ENCODE data around the gene PPFIA1. TPM values are rescaled to one million over a fixed set of nuclear protein-coding genes. Genes with fewer than 3 reads are reported as not detected.
A peak's percentile ranks its signal among the peaks of the same experiment; 100 is the strongest.

Gene PPFIA1
- 41.4 and 45.1 TPM in 2 replicates for total RNA-seq (2014; rRNA removed)
- 22.9 TPM for polyA plus RNA-seq (2012)

DNA sequence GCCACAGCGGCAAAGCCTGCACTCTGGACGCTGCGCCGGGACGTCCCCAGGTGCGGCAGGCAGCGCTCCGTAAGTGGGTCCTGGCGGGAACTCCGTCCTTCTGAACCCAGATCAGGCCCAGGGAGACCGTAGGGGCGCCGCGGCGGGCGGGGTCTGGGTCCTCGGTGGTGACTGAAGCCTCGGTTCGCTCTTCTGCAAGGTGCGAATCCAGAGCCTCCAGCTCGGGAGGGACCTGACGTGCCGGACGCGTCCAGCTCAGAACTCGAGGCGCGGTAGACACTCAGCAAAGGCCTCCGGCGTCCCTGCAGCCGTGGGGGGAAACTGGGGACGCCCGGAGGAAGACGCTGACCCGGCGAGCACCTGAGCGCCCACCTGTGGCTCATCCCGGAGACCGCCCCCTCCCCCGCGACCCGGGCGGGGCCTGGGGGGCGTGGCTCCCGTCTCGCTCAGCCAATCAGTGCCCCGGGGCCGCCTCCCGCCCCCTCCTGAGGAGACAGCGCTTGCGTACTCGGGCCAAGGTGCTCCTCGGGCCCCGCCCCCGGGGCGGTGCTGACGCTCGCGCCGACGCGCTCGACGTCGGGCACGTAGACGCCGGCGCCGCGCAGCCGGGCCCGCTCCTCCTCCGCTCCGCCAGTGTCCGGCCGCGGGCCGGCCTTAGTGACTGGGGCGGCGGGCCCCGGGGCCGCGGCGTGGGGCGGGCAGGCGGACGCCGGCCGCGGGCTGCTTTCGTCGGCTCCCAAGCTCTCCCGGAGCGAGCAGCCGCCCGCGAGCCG, at the start of gene PPFIA1:
Gene PPFIA1, plus strand, starts transcription at position 587 of the 773 bp plus-strand sequence. CDS start 1,483 bp downstream, outside the sequence.
- DNase-seq (ENCODE audit: low read depth), result peak; percentile 89

DNA sequence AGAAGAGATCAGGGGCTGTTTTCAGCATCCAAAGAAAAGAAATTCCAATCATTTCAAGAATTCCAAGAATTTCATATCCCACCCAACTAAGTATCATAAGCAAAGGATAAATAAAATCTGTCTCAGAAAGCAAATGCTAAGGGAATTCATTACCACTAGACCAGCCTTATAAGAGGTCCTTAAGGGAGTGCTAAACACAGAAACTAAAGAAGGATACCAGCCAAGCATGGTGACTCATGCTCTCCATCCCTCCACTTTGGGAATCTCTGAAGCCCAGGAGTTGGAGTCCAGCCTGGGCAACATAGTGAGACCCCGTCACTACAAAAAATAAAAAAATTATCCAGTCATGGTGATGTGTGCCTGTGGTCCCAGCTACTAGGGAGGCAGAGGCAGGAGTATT, 49.6 kb upstream of the PPFIA1 start:
- peak; percentile 34 for DNase-seq (ENCODE audit: low read depth)

DNA sequence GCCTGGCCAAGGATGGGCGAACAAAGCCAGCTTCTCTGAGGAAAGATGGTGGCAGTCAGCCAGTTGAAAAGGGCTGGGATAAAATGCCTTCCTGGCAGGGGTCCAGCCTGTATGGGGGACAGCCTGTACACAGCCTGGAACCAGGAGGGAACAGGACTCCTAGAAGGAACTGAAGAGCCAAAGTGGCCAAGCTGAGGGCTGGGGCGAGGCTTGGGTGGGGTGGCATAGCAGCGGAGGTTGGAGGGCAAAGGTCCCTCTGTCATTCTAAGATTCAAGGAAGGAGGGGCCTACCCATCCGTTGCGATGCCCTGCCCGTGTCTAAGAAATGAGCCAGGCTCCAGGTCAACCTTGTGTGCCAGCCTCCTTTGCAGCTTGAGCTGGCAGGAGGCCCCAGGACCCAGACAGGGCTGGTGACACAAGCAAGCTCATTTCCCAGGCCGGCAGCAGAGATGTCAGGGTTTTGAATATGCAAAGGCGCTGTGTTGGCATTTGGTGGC, 44.8 kb upstream of the PPFIA1 start:
- no peak for DNase-seq (ENCODE audit: low read depth)

DNA sequence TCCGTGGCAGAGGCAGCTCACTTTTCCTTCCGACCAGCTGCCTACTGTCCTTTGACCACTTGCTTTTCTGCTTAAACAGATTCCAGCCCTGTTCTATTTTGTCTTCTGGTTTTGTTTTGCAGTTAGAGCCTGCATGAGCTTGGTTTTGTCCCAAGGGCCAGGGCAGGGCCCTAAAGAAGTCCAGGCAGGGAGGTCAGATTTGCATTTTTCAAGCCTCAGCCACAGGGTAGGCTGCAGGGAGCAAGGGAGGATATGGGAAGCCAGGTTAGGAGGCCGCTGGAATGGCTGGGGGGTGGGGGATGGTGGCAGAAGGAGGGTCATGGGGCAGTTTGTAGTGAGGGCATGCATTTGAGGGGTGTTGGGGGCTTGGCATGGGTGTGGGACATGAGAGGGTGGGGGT, 44.3 kb upstream of the PPFIA1 start:
- DNase-seq (ENCODE audit: low read depth), result no peak

DNA sequence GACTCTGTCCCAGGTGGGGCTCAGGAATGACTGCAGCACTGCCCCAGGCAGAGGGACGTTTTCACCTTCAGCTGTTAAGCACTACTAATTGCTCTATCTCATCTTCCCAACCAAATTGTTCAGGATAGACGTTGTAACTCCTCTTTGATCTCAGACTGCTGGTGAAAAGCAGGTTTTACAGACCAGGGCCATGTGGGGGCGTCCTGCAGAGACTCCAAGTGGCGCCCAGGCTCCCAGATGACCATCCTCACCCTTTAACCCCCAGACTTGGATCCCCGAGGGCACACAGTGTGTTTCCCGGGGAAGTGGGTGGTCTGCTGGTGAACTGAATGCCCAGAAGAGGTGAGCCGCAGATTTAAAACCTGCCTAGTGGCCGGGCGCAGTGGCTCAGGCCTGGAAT, 43.5 kb upstream of the PPFIA1 start:
- DNase-seq (ENCODE audit: low read depth), result no peak

DNA sequence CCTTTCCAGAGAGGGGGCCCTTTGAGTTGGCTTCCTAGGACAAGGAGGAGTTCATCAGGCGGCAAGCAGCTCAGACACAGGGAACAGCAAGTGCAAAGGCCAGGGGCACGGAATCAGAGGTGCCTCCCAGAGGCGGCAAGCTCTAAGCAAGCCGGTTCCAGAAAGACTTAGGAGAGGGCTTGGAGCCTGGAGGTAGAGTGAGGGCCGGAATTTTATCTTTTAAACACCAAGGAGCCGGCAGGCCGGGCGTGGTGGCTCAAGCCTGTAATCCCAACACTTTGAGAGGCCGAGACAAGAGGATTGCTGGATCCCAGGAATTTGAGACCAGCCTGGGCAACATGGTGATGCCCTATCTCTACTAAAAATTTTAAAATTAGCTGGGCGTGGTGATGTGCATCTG, 40.8 kb upstream of the PPFIA1 start:
- no peak for DNase-seq (ENCODE audit: low read depth)

DNA sequence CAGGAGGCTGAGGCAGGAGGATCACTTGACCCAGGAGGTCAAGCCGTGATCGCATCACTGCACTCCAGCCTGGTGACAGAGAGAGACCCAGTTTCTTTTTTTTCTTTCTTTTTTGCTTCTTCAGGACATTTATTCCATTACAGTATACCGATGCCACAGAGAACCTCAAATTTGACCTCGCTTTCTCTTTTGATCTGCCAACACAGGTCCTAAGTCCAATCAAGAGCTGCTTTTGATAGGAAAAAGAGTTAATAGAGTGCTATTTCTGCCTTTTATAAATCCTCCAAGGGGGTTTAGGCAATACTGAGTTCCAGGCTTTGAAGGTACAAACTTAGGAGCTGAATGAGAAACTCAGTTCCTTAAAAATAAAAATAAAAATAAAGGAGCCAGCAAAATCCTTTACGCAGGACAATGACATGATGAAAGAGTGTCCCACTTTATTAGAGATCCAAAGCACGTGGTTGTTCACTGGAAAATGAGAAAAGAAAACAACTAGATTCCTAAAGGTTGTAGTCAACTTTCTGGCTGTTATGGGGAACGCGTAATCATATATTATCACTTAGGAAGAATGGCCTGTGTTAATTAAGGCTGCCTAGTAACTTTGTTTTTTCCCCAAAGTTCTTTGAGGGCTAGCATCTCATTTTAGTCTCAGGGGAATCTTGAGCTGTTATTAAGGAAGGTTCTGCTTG, 40.2 kb upstream of the PPFIA1 start:
- no peak for DNase-seq (ENCODE audit: low read depth)

DNA sequence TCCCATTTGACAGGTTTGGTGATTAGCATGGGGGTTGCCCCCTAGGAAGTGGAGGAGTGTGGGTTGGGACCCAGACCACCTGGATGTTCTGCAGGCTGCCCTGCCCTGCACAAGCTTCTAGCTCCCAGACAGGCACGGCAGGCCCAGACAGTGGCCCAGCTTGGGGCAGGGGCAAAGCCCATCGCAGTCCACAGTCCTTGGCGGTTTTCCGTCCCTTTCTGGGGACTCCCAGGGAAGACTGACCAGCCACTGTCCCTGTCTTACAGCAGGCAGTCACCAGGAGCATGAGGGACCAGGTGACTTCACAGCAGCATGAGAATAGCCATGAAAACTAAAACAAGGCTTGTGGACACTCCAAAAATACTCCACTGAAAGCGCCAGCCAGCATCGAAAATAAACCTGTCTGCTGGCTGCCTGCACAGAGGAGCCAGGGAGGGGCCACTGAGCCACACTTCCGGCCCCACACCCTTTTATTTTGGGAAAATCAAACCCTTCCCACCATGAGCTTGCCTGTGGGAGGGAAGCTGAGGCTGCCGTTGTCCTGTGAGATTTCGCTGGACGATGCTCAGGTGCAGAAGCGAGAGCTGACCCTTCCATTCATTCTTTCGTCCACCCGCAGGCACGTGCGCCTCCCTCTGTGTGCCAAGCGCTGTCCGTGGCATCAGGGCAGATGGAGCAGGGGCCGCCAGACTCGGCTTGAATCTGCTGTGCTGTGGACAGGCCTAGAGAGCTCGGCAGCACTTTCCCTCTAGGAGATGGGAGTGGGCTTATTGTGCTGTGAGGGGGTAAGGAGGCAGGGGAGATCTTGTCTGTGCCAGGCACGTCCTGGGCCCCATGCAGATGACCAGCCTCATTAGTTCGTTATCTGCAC, 39.4 kb upstream of the PPFIA1 start:
- DNase-seq (ENCODE audit: low read depth), result no peak

DNA sequence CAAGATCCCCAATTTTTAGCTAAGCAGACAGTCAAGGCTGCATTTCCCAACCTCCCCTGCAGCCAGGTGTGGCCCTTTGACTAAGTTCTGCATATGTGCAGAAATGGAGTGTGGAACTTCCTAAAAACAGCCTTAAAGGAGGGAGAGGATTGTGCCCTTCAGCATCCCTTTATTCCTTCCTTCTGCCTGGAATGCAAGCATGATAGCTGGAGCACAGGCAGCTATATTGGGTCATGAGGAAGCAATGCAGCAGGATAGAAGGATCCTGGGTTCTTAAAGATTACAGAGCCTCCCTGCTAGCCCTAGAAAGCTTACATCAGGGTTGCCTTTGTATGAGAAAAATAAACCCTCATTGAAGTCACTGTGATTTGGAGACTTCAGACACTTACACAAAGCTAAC, 37.5 kb upstream of the PPFIA1 start:
- DNase-seq (ENCODE audit: low read depth), result no peak

DNA sequence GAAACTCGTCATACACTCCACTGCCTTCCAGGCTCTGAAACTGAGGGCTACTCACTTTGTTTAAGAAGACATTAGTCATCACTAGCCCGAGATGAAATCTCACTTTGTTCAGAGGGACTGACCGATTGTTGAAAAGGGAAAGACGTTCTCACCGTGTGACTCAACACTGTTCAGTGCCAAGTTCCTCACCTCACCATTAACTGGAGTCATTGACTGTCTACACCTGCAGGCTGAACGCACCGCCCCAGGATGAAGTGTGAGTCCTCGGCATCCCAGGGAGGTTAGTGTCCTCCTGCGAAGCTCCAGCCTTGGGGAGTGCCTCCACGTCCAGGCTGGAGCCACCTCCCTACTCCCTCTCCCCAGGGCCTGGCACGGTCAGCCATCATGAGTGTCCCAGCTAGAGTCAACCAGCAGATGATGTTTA, 37.0 kb upstream of the PPFIA1 start:
- peak; percentile 36 for DNase-seq (ENCODE audit: low read depth)

DNA sequence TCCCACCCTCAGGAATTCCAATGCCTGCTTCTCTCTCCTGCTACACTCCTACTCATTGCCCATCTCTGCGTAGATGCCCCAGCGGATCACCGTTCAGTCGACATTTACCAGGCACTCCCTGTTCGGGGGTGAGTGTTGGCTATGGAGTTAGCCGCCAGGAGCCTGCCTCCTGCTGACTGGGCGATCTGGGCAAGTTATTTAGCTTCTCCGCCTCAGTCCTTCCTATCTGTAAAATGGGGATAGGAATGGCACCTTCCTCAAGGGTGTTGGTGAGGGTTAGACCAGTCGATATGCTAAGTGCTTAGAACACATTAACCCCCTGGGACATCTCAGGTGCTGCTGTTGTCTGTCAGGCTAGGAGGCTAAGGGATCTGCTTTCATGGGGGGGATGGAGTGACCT, 36.5 kb upstream of the PPFIA1 start:
- no peak for DNase-seq (ENCODE audit: low read depth)

DNA sequence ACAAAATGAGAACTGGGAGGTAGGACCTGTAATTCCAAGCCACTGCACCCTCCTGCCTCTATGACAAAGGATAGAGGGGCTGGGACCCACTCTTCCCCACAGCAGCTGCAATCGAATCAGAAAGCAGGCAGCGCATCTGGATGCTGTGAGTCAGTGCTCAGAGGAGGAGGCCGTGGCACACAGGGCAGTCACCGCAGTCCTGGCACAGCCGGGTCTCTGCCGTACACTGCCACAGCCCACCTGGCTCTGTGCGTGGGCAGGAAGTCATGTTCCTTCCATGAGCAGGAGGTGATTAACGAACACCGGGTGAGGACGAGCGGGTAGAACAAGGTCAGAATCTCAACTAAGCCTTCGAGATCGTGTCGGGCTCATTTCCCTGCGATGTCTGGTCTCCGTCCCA, 30.2 kb upstream of the PPFIA1 start:
- DNase-seq (ENCODE audit: low read depth), result no peak

DNA sequence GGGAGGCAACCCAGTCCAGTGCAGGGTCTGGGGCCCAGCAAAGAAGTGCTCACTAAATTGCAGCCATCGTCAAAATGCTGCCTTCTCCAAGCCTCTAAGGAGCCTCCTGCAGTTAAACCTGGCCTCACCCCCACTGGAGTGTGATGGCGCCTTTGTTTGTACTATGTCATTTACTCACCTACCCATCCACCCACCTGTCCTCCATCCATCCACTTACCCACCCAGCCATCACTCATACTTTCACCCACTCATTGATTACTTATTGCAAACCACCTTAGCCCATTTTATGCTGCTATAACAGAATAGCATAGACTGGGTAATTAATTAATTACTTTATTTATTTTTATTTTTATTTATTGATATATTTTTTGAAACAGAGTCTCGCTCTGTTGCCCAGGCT, 28.8 kb upstream of the PPFIA1 start:
- no peak for DNase-seq (ENCODE audit: low read depth)

DNA sequence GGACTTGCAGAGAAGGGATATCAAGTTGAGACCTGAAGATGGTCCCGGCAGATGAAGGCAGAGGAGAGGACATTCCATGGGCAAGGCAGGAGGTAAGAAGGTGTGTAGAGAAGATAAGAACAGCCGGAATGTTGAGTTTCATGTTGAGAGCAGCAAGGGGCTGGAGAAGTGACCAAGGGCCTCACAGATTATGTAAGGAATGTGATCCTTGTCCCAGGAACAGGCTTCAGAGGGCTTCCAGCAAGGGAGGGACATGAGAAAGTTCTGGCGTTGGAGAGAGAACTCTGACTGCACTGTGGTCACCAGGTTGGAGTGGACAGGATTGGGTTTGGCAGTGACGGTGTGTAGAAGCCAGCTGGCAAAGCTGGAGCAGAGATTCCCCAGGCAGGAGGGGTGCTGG, 27.6 kb upstream of the PPFIA1 start:
- DNase-seq (ENCODE audit: low read depth), result no peak

DNA sequence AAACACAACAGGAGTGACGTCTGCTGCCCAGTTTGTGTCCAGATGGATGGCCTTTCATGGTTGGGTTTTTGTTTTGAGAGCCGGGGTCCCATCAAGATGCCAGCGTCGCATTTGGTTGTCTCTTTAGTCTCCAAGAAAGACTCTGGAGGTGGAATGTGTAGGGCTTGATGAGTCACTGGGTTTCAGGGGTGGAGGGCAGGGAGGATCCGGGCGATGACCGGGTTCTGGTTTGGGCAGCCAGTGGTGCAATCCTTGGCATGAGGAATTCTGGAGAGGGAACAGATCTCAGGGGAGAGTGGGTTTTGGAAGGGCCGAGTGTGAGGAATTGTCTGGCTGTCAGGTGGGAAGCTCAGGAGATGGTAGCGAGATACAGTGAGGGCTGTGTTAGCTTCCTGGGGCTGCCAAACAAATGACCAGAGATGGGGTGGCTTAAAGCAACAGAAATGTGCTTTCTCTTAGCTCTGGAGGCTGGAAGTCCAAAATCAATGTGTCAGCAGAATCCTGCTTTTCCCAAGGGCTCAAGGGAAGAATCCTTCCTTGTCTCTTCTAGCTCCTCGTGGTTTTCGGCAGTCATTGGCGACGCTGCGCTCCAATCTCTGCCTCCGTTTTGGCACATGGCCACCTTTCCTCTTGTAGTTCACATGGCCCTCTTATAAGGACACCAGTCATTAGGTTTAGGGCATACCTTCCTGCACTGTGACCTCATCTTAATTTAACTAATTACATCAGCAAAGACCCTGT, 26.4 kb upstream of the PPFIA1 start:
- peak; percentile 48 for DNase-seq (ENCODE audit: low read depth)

DNA sequence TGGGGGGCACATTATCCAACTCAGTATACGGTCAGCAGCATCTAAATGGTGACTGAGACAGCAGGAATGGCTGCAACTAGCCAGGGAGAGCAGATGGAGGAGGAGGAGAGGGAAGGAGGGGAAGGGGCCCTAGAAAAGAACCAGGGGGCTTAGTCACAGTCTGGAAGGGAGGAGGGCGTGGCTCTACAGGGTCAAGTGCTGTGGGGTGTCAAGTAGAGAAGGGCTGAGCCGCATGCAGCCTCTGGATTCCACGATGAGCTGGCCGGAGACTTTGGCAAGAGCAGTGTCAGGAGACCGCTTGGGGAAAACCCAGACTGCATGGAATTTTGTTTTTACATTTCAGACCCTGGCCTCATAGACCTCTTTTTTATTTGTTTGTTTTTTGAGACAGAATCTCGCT, 25.8 kb upstream of the PPFIA1 start:
- DNase-seq (ENCODE audit: low read depth), result peak; percentile 51

DNA sequence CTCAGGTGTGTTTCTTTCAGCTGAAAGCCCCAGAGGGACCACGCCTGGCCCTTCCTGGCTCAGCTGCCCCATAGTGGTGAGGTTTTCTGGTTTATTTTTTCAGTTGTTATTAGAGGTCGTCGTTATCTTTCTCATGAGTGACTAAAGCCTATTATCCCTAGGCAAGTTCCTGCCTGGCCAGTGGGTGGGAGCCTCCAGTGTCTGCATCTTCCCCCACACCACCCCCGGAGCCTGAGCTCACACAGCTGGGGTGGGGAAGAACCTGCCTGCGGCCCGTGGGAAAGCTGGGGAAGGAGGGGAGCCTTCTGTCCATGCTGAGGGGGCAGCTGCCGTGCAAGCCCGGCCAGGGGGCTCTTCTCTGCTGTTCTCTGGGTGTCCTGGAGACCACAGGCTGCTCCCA, 24.3 kb upstream of the PPFIA1 start:
- no peak for DNase-seq (ENCODE audit: low read depth)

DNA sequence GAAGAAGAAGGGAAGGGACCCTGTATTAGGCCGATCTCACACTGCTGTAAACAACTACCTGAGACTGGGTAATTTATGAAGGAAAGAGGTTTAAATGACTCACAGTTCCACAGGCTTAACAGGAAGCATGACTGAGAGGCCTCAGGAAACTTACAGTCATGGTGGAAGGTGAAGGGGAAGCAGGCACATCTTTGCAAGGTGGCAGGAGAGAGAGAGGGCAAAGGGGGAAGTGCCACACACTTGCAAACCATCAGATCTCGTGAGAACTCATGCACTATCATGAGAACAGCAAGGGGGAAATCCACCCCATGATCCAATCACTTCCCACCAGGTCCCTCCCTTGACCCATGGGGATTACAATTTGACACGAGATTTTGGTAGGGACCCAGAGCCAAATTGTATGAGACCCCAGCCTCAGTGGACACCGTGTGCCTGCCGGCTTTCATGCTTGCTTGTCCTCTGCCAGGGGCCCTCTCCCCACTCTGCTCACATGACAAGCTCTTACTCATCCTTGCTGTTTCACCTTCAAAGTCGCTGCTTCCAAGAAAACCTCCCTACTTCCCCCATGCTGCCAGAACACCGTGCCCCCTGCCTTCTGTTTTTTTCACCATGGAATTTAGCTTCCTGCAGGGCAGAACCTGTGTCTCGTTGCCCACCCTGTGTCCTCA, 23.3 kb upstream of the PPFIA1 start:
- DNase-seq (ENCODE audit: low read depth), result no peak

DNA sequence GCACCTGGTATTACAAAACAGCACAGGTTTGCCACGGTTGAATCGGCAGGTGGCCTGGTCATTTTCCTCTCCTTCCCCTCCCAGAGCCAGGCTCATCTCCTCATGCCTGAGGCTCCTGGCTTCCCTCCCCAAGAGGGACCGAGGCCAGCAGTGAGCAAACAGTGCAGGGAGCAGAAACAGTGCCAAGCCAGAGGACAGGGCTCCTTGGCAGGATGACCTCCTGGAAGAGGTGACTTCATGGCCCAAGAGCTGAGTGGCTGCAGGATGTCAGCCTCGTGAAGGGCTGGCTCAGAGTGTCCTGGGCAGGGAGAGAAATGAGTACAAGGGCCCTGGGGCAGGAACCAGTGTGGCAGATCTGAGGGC, 22.8 kb upstream of the PPFIA1 start:
- DNase-seq (ENCODE audit: low read depth), result no peak

DNA sequence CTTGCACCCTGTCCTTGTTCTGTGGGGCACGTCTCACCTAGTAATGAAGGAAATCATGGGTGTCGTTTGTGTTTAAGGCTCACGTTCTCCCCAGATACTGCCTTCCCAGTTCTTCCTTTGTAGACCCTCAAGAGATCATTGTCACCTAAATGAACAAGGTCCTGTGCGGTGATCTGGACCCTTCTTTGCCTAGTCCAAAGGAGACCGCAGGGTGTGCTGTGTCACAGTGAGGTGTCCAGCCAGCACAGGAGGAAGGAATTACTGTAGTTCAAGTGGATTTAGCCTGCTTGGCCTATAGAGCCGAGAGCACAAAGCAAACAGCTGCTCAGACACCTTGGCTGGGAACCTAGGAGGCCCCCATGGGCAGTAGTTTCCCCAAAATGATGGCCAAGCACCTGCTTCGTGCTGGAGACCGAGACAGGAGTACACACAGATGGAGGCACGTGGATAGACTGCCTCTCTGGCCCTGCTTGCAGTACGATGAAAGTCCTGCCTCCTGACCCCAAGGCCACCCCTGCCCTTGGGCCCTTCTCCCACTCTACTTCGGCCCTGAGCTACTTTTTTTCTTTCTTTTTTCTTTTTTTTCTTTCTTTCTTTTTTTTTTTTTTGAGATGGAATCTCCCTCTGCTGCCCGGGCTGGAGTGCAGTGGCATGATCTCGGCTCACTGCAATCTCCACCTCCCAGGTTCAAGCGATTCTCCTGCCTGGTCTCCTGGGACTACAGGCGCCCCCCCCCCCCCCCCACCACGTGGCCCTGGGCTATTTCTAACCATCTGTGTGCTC, 19.4 kb upstream of the PPFIA1 start:
- DNase-seq (ENCODE audit: low read depth), result no peak
